HepG2 (cell line): ENCODE measurements around the gene WDR48. TPM values are rescaled to one million over a fixed set of nuclear protein-coding genes. Genes with fewer than 3 reads are reported as not detected.

Source experiments
- ATAC-seq: fragments of 200-7000 bp; cut with Tn5 transposase; 3 replicates; pipeline ENCODE4 v1.9.1; 2020; ENCODE audit warnings: mild to moderate bottlenecking, moderate library complexity
- BruUV-seq: library from RNA; stranded (reverse); fragments of 400-500 nt; replicated peaks from 2 replicates; lab custom pipeline; 2021; lab: Mats Ljungman, UMichigan
- CTCF ChIA-PET: fragments of 300-600 bp; formaldehyde crosslinking; extraction: SDS; loops from one replicate; lab custom pipeline; 2021; ENCODE audit warnings: low total read pairs, inconsistent platforms, low intra/inter-chr PET ratio; lab: Yijun Ruan, JAX
- POLR2A ChIA-PET: fragments of 350-600 bp; sonication (Branson Sonifier 250); formaldehyde crosslinking; loops from one replicate; lab custom pipeline; 2020; ENCODE audit warnings: antibody characterized with exemption, inconsistent platforms; lab: Yijun Ruan, JAX
- DNase-seq: peaks from one replicate; pipeline ENCODE4 v3.0.0-alpha.2; 2015; ENCODE audit warnings: low spot score
- FAIRE-seq: peaks from 3 replicates; lab custom pipeline; 2011; peaks lifted over from hg19 to GRCh38; lab: Jason Lieb, UNC
- H2AFZ ChIP-seq: one replicate; pipeline ENCODE4 v1.6.1; 2011; ENCODE audit warnings: low read length, inconsistent platforms
- H3K27ac ChIP-seq: fragments of 300-600 bp; 3 replicates; pipeline ENCODE4 v1.8.0; 2011; ENCODE audit warnings: mixed run types, mild to moderate bottlenecking, mixed read lengths, low read length, inconsistent platforms; ENCODE audit not compliant: insufficient read depth; ENCODE audit errors: extremely low read length
- H3K27me3 ChIP-seq, 2 experiments: fragments of 200-600 bp in 1 of 2; 2 replicates in 1 of 2; 3 replicates in 1 of 2; pipeline versions ENCODE4 v1.6.0 to v1.8.0; 2011; ENCODE audit warnings: low read length in 2 of 2, mild to moderate bottlenecking in 2 of 2, moderate library complexity in 2 of 2, inconsistent platforms in 1 of 2; ENCODE audit not compliant: insufficient read depth in 2 of 2, control insufficient read depth in 1 of 2
- H3K36me3 ChIP-seq, 2 experiments: fragments of 200-600 bp in 1 of 2; replicated peaks in 1 of 2; 2 replicates in 1 of 2; 3 replicates in 1 of 2; pipeline versions ENCODE4 v1.5.1 to v1.8.0; 2011; ENCODE audit warnings: low read length in 2 of 2, inconsistent platforms in 1 of 2; ENCODE audit not compliant: insufficient read depth in 2 of 2, control insufficient read depth in 1 of 2
- H3K4me1 ChIP-seq: 2 replicates; pipeline ENCODE4 v1.5.1; 2012; ENCODE audit warnings: low read length, inconsistent platforms; ENCODE audit not compliant: insufficient read depth
- H3K4me2 ChIP-seq: 2 replicates; pipeline ENCODE4 v1.6.0; 2011; ENCODE audit warnings: low read depth, low read length, inconsistent platforms
- H3K4me3 ChIP-seq, 3 experiments: fragments of 200-600 bp in 1 of 3; sonication (generic), shearing (Covaris generic) in 1 of 3; replicated peaks in 1 of 3; 2 replicates each; pipeline ENCODE4 v1.5.1; 2011 to 2016; ENCODE audit warnings: low read length in 3 of 3, inconsistent platforms in 2 of 3, low read depth in 2 of 3, mild to moderate bottlenecking in 2 of 3, control low read depth in 1 of 3, mixed read lengths in 1 of 3; ENCODE audit not compliant: insufficient read depth in 1 of 3
- H3K79me2 ChIP-seq: one replicate; pipeline ENCODE4 v1.6.1; 2011; ENCODE audit warnings: low read length, inconsistent platforms; ENCODE audit not compliant: insufficient read depth
- H3K9ac ChIP-seq: 2 replicates; pipeline ENCODE4 v1.6.0; 2011; ENCODE audit warnings: mild to moderate bottlenecking, low read depth, low read length, inconsistent platforms; ENCODE audit not compliant: insufficient read depth
- H3K9me3 ChIP-seq: 2 replicates; pipeline ENCODE4 v1.5.1; 2012; ENCODE audit warnings: mild to moderate bottlenecking, low read length
- H4K20me1 ChIP-seq: 2 replicates; pipeline ENCODE4 v1.6.0; 2011; ENCODE audit warnings: inconsistent platforms, mild to moderate bottlenecking, low read length, moderate library complexity; ENCODE audit not compliant: insufficient read depth
- ASH2L ChIP-seq: fragments of 300-600, 200-600 bp; sonication (generic); IDR thresholded peaks from 2 replicates; pipeline ENCODE4 v1.7.0; 2017; ENCODE audit warnings: low read depth, mild to moderate bottlenecking, moderate library complexity, mixed read lengths, low read length; ENCODE audit not compliant: insufficient read length
- HNF4G ChIP-seq, 2 experiments: sonication (generic) in 1 of 2; formaldehyde crosslinking in 1 of 2; IDR thresholded peaks; 2 replicates each; pipeline versions ENCODE4 v1.4.0 to v1.6.1; 2011 to 2020; ENCODE audit warnings: borderline replicate concordance in 2 of 2, low read depth in 2 of 2, mild to moderate bottlenecking in 2 of 2, low read length in 1 of 2, missing genetic modification reagents in 1 of 2, moderate library complexity in 1 of 2
- PAWR ChIP-seq: sonication (generic); formaldehyde crosslinking; IDR thresholded peaks from 2 replicates; pipeline ENCODE4 v1.4.0; 2020; ENCODE audit warnings: missing genetic modification reagents, mild to moderate bottlenecking, borderline replicate concordance
- PITX1 ChIP-seq: sonication (generic); formaldehyde crosslinking; IDR thresholded peaks from 2 replicates; pipeline ENCODE4 v1.5.1; 2020; ENCODE audit warnings: mild to moderate bottlenecking, missing genetic modification reagents
- ZNF234 ChIP-seq: sonication (generic); formaldehyde crosslinking; conservative IDR thresholded peaks from 2 replicates; pipeline ENCODE4 v1.5.1; 2020; ENCODE audit warnings: mild to moderate bottlenecking, missing genetic modification reagents
- ZNF260 ChIP-seq: sonication (generic); formaldehyde crosslinking; IDR thresholded peaks from 2 replicates; pipeline ENCODE4 v1.4.0; 2020; ENCODE audit warnings: missing genetic modification reagents, low read depth, mild to moderate bottlenecking, borderline replicate concordance
- ZNF382 ChIP-seq: sonication (generic); formaldehyde crosslinking; IDR thresholded peaks from 2 replicates; pipeline ENCODE4 v1.5.0; 2020; ENCODE audit warnings: missing genetic modification reagents, mild to moderate bottlenecking, borderline replicate concordance
- WGBS: methylation state at CpG from one replicate; pipeline ENCODE4 v1.1.6; 2017; ENCODE audit warnings: low lambda C conversion rate; 5-methylcytosine and 5-hydroxymethylcytosine counted together
- in situ Hi-C: cut with HindIII; loops from 2 replicates; pipeline ENCODE4 v1.10.0; 2017; ENCODE audit warnings: low pct_unique_long_range_greater_than_20kb; ENCODE audit not compliant: extremely low pct_ligation_motif_present
- intact Hi-C: fragments of 100-400 bp; cut with micrococcal nuclease; formaldehyde crosslinking; loops from one replicate; pipeline ENCODE4 v1.10.0; 2022; ENCODE audit not compliant: unreplicated experiment
- polyA plus RNA-seq, 8 experiments: library from polyadenylated mRNA; depleted of rRNA in 3 of 8; stranded (reverse) in 7 of 8; unstranded in 1 of 8; fragments of >200 nt; fragmentation: Illumina TruSeq in 4 of 8; extraction: Trizol in 4 of 8; gene quantifications; 2 replicates each; pipeline versions ENCODE4 v1.2.1 to v1.2.3, GENCODE V29; 2011 to 2016; ENCODE audit warnings: low read depth in 4 of 8, missing spikeins in 1 of 8, mixed read lengths in 1 of 8; ENCODE audit not compliant: insufficient read depth in 1 of 8
- total RNA-seq, 5 experiments: library from RNA; depleted of rRNA; stranded (reverse); fragments of >200 nt; fragmentation: Illumina TruSeq; extraction: Trizol; gene quantifications; 2 replicates each; pipeline ENCODE4 v1.2.3, GENCODE V29; 2016; ENCODE audit warnings: low read depth in 1 of 5
- TF ChIP-seq, protein P1 (sequence below), 2 experiments: fragments of 450-650 bp in 1 of 2; sonication (generic) in 1 of 2; formaldehyde crosslinking in 1 of 2; IDR thresholded peaks; 2 replicates each; pipeline versions ENCODE4 v1.6.1 to v1.8.0; 2016 to 2022; ENCODE audit warnings: antibody characterized with exemption in 1 of 2, mild to moderate bottlenecking in 1 of 2, missing genetic modification reagents in 1 of 2

The WDR48 gene
- total and polyA plus RNA-seq, 2 of the 13 experiments (the other 11 are each of a cell fraction or from before 2014, with no cell fraction given), result 29.2 to 31.2 TPM

DNA sequence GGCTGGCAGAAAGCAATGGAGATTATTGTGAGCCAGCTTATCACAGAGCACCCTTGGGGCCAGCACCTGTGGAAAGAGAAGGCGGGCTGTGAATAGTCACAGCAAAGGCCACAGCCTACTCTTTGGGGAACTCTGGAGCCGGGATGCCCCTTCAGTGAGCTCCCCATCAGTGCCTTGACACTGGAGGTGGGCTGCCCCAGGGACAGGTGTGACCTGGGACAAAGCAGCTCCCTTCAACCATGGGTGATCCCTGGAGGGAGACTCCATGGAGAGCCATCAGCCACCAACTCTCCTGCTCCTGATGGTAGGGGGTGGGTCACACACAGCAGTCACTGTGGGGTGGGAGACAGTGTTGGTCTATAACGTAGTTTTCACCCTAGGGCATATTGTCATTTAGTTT lies 61.5 kb downstream of the WDR48 start:
- ChIA-PET POLR2A (no interaction called here), CTCF (no interaction called here)
- no peaks in the 10 kb centered on the region for H3K79me2 ChIP-seq
- no peak for TF ChIP-seq HNF4G (IDR thresholded peaks at IDR 0.05; ENCODE audit: borderline replicate concordance, low read depth, low read length)
- TF ChIP-seq HNF4G (CRISPR knock-in tag; IDR thresholded peaks at IDR 0.05; ENCODE audit: borderline replicate concordance, low read depth), result no peak
- no peak for TF ChIP-seq ASH2L
- TF ChIP-seq PITX1, result no peak
- no peak for TF ChIP-seq ZNF260 (CRISPR knock-in tag)
- TF ChIP-seq PAWR, result no peak
- no peak for TF ChIP-seq ZNF234 (CRISPR knock-in tag)
- no peak overlapping the region for H3K4me3 ChIP-seq
- H3K4me2 ChIP-seq, result no peak overlapping the region
- intact Hi-C loops (no loop called here), in situ Hi-C loops (no loop called here)
- H3K9ac ChIP-seq, result no peak overlapping the region
- no peaks in the 10 kb centered on the region for H3K36me3 ChIP-seq
- 52% methylated on average over 3 of the region's 3 CpGs for whole genome bisulfite sequencing
- H2AFZ ChIP-seq, result no peak overlapping the region
- ATAC-seq (no peak), FAIRE-seq (no peak), DNase-seq (no peak)
- H3K4me1 ChIP-seq, result peaks cover 7% of the 10 kb centered on the region
- H3K9me3 ChIP-seq, result no peaks in the 10 kb centered on the region
- H4K20me1 ChIP-seq, result no peaks in the 10 kb centered on the region
- no peaks in the 10 kb centered on the region for H3K27me3 ChIP-seq
- BruUV-seq, result no TSS peak
- no peak overlapping the region for H3K27ac ChIP-seq

DNA sequence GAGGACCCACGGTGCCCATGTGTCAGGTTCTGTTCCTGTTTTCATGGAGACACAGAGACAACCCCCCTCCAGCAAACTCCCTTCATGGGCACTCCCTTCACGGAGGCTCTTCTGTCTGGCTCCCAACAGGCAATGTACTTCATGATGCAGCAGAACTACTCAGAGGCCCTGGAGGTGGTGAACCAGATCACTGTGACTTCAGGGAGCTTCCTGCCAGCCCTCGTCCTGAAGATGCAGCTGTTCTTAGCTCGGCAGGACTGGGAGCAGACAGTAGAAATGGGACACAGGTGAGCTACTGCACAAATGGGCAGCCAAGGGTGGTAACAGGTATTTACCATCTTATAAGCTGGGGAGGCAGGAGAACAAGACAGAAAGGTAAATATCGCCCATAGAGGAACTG lies 62.6 kb downstream of the WDR48 start:
- Histone ChIP-seq H3K4me1 (no peaks in the 10 kb centered on the region), H3K27ac (no peak overlapping the region), H4K20me1 (no peaks in the 10 kb centered on the region), H3K9me3 (no peaks in the 10 kb centered on the region), H3K27me3 (no peaks in the 10 kb centered on the region), H2AFZ (no peak overlapping the region), H3K36me3 (no peaks in the 10 kb centered on the region), H3K79me2 (no peaks in the 10 kb centered on the region), H3K9ac (no peak overlapping the region), H3K4me2 (no peak overlapping the region), H3K4me3 (no peak overlapping the region)
- CTCF ChIA-PET, result no interaction called here
- ATAC-seq (no peak), DNase-seq (no peak), FAIRE-seq (no peak)
- in situ Hi-C loops (no loop called here), intact Hi-C loops (no loop called here)
- BruUV-seq, result no TSS peak
- WGBS, result 11% methylated on average over 5 of the region's 5 CpGs
- POLR2A ChIA-PET, result no interaction called here
- TF ChIP-seq ZNF382 (CRISPR knock-in tag), result no peak
- TF ChIP-seq, protein P1, sequence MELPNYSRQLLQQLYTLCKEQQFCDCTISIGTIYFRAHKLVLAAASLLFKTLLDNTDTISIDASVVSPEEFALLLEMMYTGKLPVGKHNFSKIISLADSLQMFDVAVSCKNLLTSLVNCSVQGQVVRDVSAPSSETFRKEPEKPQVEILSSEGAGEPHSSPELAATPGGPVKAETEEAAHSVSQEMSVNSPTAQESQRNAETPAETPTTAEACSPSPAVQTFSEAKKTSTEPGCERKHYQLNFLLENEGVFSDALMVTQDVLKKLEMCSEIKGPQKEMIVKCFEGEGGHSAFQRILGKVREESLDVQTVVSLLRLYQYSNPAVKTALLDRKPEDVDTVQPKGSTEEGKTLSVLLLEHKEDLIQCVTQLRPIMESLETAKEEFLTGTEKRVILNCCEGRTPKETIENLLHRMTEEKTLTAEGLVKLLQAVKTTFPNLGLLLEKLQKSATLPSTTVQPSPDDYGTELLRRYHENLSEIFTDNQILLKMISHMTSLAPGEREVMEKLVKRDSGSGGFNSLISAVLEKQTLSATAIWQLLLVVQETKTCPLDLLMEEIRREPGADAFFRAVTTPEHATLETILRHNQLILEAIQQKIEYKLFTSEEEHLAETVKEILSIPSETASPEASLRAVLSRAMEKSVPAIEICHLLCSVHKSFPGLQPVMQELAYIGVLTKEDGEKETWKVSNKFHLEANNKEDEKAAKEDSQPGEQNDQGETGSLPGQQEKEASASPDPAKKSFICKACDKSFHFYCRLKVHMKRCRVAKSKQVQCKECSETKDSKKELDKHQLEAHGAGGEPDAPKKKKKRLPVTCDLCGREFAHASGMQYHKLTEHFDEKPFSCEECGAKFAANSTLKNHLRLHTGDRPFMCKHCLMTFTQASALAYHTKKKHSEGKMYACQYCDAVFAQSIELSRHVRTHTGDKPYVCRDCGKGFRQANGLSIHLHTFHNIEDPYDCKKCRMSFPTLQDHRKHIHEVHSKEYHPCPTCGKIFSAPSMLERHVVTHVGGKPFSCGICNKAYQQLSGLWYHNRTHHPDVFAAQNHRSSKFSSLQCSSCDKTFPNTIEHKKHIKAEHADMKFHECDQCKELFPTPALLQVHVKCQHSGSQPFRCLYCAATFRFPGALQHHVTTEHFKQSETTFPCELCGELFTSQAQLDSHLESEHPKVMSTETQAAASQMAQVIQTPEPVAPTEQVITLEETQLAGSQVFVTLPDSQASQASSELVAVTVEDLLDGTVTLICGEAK (IDR thresholded peaks at IDR 0.05), result no peak
- TF ChIP-seq, protein P1 (CRISPR knock-in tag; IDR thresholded peaks at IDR 0.05), result no peak
